ENCODE data around the gene IL15RA.

The IL15RA gene

GRCh38 chr10:5929442-5929841 lies 47.9 kb downstream of the IL15RA start:
- no CpG with 5 or more reads among the region's 8 CpGs for WGBS (ENCODE audit: insufficient coverage, insufficient read length)
- Histone ChIP-seq H3K4me1 (ENCODE audit: control insufficient read depth, insufficient read depth, low read length) (no peaks in the 10 kb centered on the region), H3K36me3 (ENCODE audit: control insufficient read depth, insufficient read depth, low read length) (peaks cover 19% of the 10 kb centered on the region; the same call in 1 of the 2 replicates), H3K27ac (ENCODE audit: low read length) (no peak overlapping the region), H3K4me3 (ENCODE audit: low read length) (no peak overlapping the region), H3K9me3 (ENCODE audit: control insufficient read depth, insufficient read depth, low read length) (no peaks in the 10 kb centered on the region), H3K27me3 (ENCODE audit: control insufficient read depth, insufficient read depth, low read length) (no peaks in the 10 kb centered on the region)
- no peak for DNase-seq (ENCODE audit: low read depth, low spot score)

- peaks cover 26% of the 10 kb centered on the region for H3K36me3 ChIP-seq (ENCODE audit: control insufficient read depth, insufficient read depth, low read length)
- H3K27me3 ChIP-seq (ENCODE audit: control insufficient read depth, insufficient read depth, low read length) = no peaks in the 10 kb centered on the region
- no peak for DNase-seq (ENCODE audit: low read depth, low spot score)
- no CpG with 5 or more reads among the region's 8 CpGs for WGBS (ENCODE audit: insufficient coverage, insufficient read length)
- H3K27ac ChIP-seq (ENCODE audit: low read length) = no peak overlapping the region
- no peaks in the 10 kb centered on the region for H3K4me1 ChIP-seq (ENCODE audit: control insufficient read depth, insufficient read depth, low read length)
- H3K9me3 ChIP-seq (ENCODE audit: control insufficient read depth, insufficient read depth, low read length) = no peaks in the 10 kb centered on the region
- H3K4me3 ChIP-seq (ENCODE audit: low read length) = no peak overlapping the region
Observed at GRCh38 chr10:5927306-5927705, 50.0 kb downstream of the IL15RA start.

- WGBS (ENCODE audit: insufficient coverage, insufficient read length) = no CpG with 5 or more reads among the region's 10 CpGs
- H3K27me3 ChIP-seq (ENCODE audit: control insufficient read depth, insufficient read depth, low read length) = no peaks in the 10 kb centered on the region
- H3K9me3 ChIP-seq (ENCODE audit: control insufficient read depth, insufficient read depth, low read length) = no peaks in the 10 kb centered on the region
- no peak for DNase-seq (ENCODE audit: low read depth, low spot score)
- H3K27ac ChIP-seq (ENCODE audit: low read length) = no peak overlapping the region
- no peak overlapping the region for H3K4me3 ChIP-seq (ENCODE audit: low read length)
- H3K4me1 ChIP-seq (ENCODE audit: control insufficient read depth, insufficient read depth, low read length) = no peaks in the 10 kb centered on the region
- H3K36me3 ChIP-seq (ENCODE audit: control insufficient read depth, insufficient read depth, low read length) = peaks cover 32% of the 10 kb centered on the region
Observed at GRCh38 chr10:5924889-5925288, 52.5 kb downstream of the IL15RA start.

- no peaks in the 10 kb centered on the region for H3K27me3 ChIP-seq (ENCODE audit: control insufficient read depth, insufficient read depth, low read length)
- WGBS (ENCODE audit: insufficient coverage, insufficient read length) = no CpG with 5 or more reads among the region's 5 CpGs
- no peak for DNase-seq (ENCODE audit: low read depth, low spot score)
- peaks cover 31% of the 10 kb centered on the region for H3K36me3 ChIP-seq (ENCODE audit: control insufficient read depth, insufficient read depth, low read length)
- no peak overlapping the region for H3K4me3 ChIP-seq (ENCODE audit: low read length)
- no peaks in the 10 kb centered on the region for H3K4me1 ChIP-seq (ENCODE audit: control insufficient read depth, insufficient read depth, low read length)
- H3K27ac ChIP-seq (ENCODE audit: low read length) = no peak overlapping the region
- H3K9me3 ChIP-seq (ENCODE audit: control insufficient read depth, insufficient read depth, low read length) = no peaks in the 10 kb centered on the region
Observed at GRCh38 chr10:5921746-5922145, 55.6 kb downstream of the IL15RA start.

- Histone ChIP-seq H3K4me1 (ENCODE audit: control insufficient read depth, insufficient read depth, low read length) (no peaks in the 10 kb centered on the region), H3K27ac (ENCODE audit: low read length) (no peak overlapping the region), H3K9me3 (ENCODE audit: control insufficient read depth, insufficient read depth, low read length) (no peaks in the 10 kb centered on the region), H3K27me3 (ENCODE audit: control insufficient read depth, insufficient read depth, low read length) (no peaks in the 10 kb centered on the region), H3K36me3 (ENCODE audit: control insufficient read depth, insufficient read depth, low read length) (peaks cover 34% of the 10 kb centered on the region), H3K4me3 (ENCODE audit: low read length) (no peak overlapping the region)
- no CpG with 5 or more reads among the region's 7 CpGs for WGBS (ENCODE audit: insufficient coverage, insufficient read length)
- DNase-seq (ENCODE audit: low read depth, low spot score) = no peak
Observed at GRCh38 chr10:5919568-5919967, 57.8 kb downstream of the IL15RA start.

- Histone ChIP-seq H3K27me3 (ENCODE audit: control insufficient read depth, insufficient read depth, low read length) (no peaks in the 10 kb centered on the region), H3K36me3 (ENCODE audit: control insufficient read depth, insufficient read depth, low read length) (peaks cover 36% of the 10 kb centered on the region), H3K4me3 (ENCODE audit: low read length) (no peak overlapping the region), H3K4me1 (ENCODE audit: control insufficient read depth, insufficient read depth, low read length) (no peaks in the 10 kb centered on the region), H3K27ac (ENCODE audit: low read length) (no peak overlapping the region), H3K9me3 (ENCODE audit: control insufficient read depth, insufficient read depth, low read length) (no peaks in the 10 kb centered on the region)
- no peak for DNase-seq (ENCODE audit: low read depth, low spot score)
- no CpG with 5 or more reads among the region's 4 CpGs for WGBS (ENCODE audit: insufficient coverage, insufficient read length)
Observed at GRCh38 chr10:5918763-5919162, 58.6 kb downstream of the IL15RA start.

- H3K27ac ChIP-seq (ENCODE audit: low read length) = no peak overlapping the region
- H3K9me3 ChIP-seq (ENCODE audit: control insufficient read depth, insufficient read depth, low read length) = no peaks in the 10 kb centered on the region
- WGBS (ENCODE audit: insufficient coverage, insufficient read length) = no CpG with 5 or more reads among the region's 13 CpGs
- H3K36me3 ChIP-seq (ENCODE audit: control insufficient read depth, insufficient read depth, low read length) = peaks cover 33% of the 10 kb centered on the region
- H3K4me3 ChIP-seq (ENCODE audit: low read length) = no peak overlapping the region
- DNase-seq (ENCODE audit: low read depth, low spot score) = no peak
- no peaks in the 10 kb centered on the region for H3K4me1 ChIP-seq (ENCODE audit: control insufficient read depth, insufficient read depth, low read length)
- no peaks in the 10 kb centered on the region for H3K27me3 ChIP-seq (ENCODE audit: control insufficient read depth, insufficient read depth, low read length)
Observed at GRCh38 chr10:5917305-5917704, 60.0 kb downstream of the IL15RA start.

GRCh38 chr10:5915451-5915850 lies 61.9 kb downstream of the IL15RA start:
- no peak for DNase-seq (ENCODE audit: low read depth, low spot score)
- H3K36me3 ChIP-seq (ENCODE audit: control insufficient read depth, insufficient read depth, low read length) = peaks cover 32% of the 10 kb centered on the region
- no peaks in the 10 kb centered on the region for H3K4me1 ChIP-seq (ENCODE audit: control insufficient read depth, insufficient read depth, low read length)
- no peak overlapping the region for H3K4me3 ChIP-seq (ENCODE audit: low read length)
- no CpG with 5 or more reads among the region's 14 CpGs for WGBS (ENCODE audit: insufficient coverage, insufficient read length)
- H3K27ac ChIP-seq (ENCODE audit: low read length) = no peak overlapping the region
- H3K9me3 ChIP-seq (ENCODE audit: control insufficient read depth, insufficient read depth, low read length) = no peaks in the 10 kb centered on the region
- no peaks in the 10 kb centered on the region for H3K27me3 ChIP-seq (ENCODE audit: control insufficient read depth, insufficient read depth, low read length)

GRCh38 chr10:5913736-5914135 lies 63.6 kb downstream of the IL15RA start:
- H3K4me3 ChIP-seq (ENCODE audit: low read length) = no peak overlapping the region
- no CpG with 5 or more reads among the region's 4 CpGs for WGBS (ENCODE audit: insufficient coverage, insufficient read length)
- no peak overlapping the region for H3K27ac ChIP-seq (ENCODE audit: low read length)
- DNase-seq (ENCODE audit: low read depth, low spot score) = no peak
- H3K36me3 ChIP-seq (ENCODE audit: control insufficient read depth, insufficient read depth, low read length) = peaks cover 35% of the 10 kb centered on the region
- no peaks in the 10 kb centered on the region for H3K4me1 ChIP-seq (ENCODE audit: control insufficient read depth, insufficient read depth, low read length)
- H3K9me3 ChIP-seq (ENCODE audit: control insufficient read depth, insufficient read depth, low read length) = no peaks in the 10 kb centered on the region
- H3K27me3 ChIP-seq (ENCODE audit: control insufficient read depth, insufficient read depth, low read length) = no peaks in the 10 kb centered on the region

- Histone ChIP-seq H3K27me3 (ENCODE audit: control insufficient read depth, insufficient read depth, low read length) (no peaks in the 10 kb centered on the region), H3K36me3 (ENCODE audit: control insufficient read depth, insufficient read depth, low read length) (peaks cover 24% of the 10 kb centered on the region), H3K4me1 (ENCODE audit: control insufficient read depth, insufficient read depth, low read length) (no peaks in the 10 kb centered on the region), H3K4me3 (ENCODE audit: low read length) (no peak overlapping the region), H3K27ac (ENCODE audit: low read length) (no peak overlapping the region), H3K9me3 (ENCODE audit: control insufficient read depth, insufficient read depth, low read length) (no peaks in the 10 kb centered on the region)
- no CpG with 5 or more reads among the region's 4 CpGs for WGBS (ENCODE audit: insufficient coverage, insufficient read length)
- DNase-seq (ENCODE audit: low read depth, low spot score) = no peak
Observed at GRCh38 chr10:5911670-5912069, 65.7 kb downstream of the IL15RA start.

GRCh38 chr10:5910323-5911100 lies 66.8 kb downstream of the IL15RA start:
- no peak overlapping the region for H3K4me3 ChIP-seq (ENCODE audit: low read length)
- H3K27ac ChIP-seq (ENCODE audit: low read length) = no peak overlapping the region
- no CpG with 5 or more reads among the region's 18 CpGs for WGBS (ENCODE audit: insufficient coverage, insufficient read length)
- H3K36me3 ChIP-seq (ENCODE audit: control insufficient read depth, insufficient read depth, low read length) = peaks cover 28% of the 10 kb centered on the region
- no peaks in the 10 kb centered on the region for H3K9me3 ChIP-seq (ENCODE audit: control insufficient read depth, insufficient read depth, low read length)
- H3K27me3 ChIP-seq (ENCODE audit: control insufficient read depth, insufficient read depth, low read length) = no peaks in the 10 kb centered on the region
- DNase-seq (ENCODE audit: low read depth, low spot score) = no peak
- no peaks in the 10 kb centered on the region for H3K4me1 ChIP-seq (ENCODE audit: control insufficient read depth, insufficient read depth, low read length)

All from iPS DF 6.9 (cell line).